ENCODE measurements around the gene ZNF324B. TPM values are rescaled to one million over a fixed set of nuclear protein-coding genes. Genes with fewer than 3 reads are reported as not detected.
A peak's percentile ranks its signal among the peaks of the same experiment; 100 is the strongest.

ZNF324B gene
- total and polyA plus RNA-seq, 2 of the 4 experiments (the other 2 are of a cell fraction): 3.5 to 4.1 TPM

- no peak overlapping the region for H4K8ac ChIP-seq (ENCODE audit: low read depth in 2 of 2, low read length in 2 of 2)
- no peaks in the 10 kb centered on the region for H3K9me3 ChIP-seq (ENCODE audit: control insufficient read depth, insufficient read depth, low read length)
- H2AFZ ChIP-seq (replicated peaks; ENCODE audit: low read length, poor library complexity): no peak overlapping the region
- no peak overlapping the region for H3K18ac ChIP-seq (ENCODE audit: low read depth, low read length)
- BruUV-seq (replicated peaks): no TSS peak
- TF ChIP-seq MXI1 (IDR thresholded peaks at IDR 0.05; ENCODE audit: borderline replicate concordance, low read depth, low read length): no peak
- no peak for TF ChIP-seq ELK1 (IDR thresholded peaks at IDR 0.05; ENCODE audit: borderline replicate concordance, low read depth, low read length)
- TF ChIP-seq RAD21 (IDR thresholded peaks at IDR 0.05; ENCODE audit: low read length): no peak
- TF ChIP-seq CTCF (conservative IDR thresholded peaks at IDR 0.05; ENCODE audit: low read depth, low read length): no peak
- no peak for TF ChIP-seq RCOR1 (IDR thresholded peaks at IDR 0.05; ENCODE audit: insufficient replicate concordance, low read length)
- no peak for TF ChIP-seq MAZ (IDR thresholded peaks at IDR 0.05; ENCODE audit: borderline replicate concordance, low read depth, low read length)
- no peak for TF ChIP-seq NFE2L2 (IDR thresholded peaks at IDR 0.05; ENCODE audit: low read depth, low read length)
- no peak for TF ChIP-seq BHLHE40 (IDR thresholded peaks at IDR 0.05; ENCODE audit: low read depth, low read length)
- no peak for TF ChIP-seq CEBPB (IDR thresholded peaks at IDR 0.05; ENCODE audit: low read depth, low read length)
- no peak for TF ChIP-seq CHD1 (IDR thresholded peaks at IDR 0.05; ENCODE audit: low read depth, low read length)
- TF ChIP-seq USF2 (IDR thresholded peaks at IDR 0.05; ENCODE audit: low read depth, low read length): no peak
- TF ChIP-seq MAFK (IDR thresholded peaks at IDR 0.05; ENCODE audit: low read depth, low read length): no peak
- H3K23ac ChIP-seq (ENCODE audit: low read depth, low read length): peak overlapping the region; percentile 59; the same call in 1 of the 2 replicates
- H3K4ac ChIP-seq (ENCODE audit: low read depth, low read length): no peak overlapping the region
- H3K9ac ChIP-seq (ENCODE audit: low read depth, low read length): no peak overlapping the region
- no peak overlapping the region; the same call in 1 of the 2 replicates for H3K4me2 ChIP-seq (ENCODE audit: low read depth, low read length)
- dilution Hi-C loops (cut with HindIII; ENCODE audit: low sequenced_read_pairs, unreplicated experiment): no loop called here
- intact Hi-C loops (cut with micrococcal nuclease): no loop called here
- ChIA-PET POLR2A (ENCODE audit: unreplicated experiment) (interaction anchor here (0.5 kb wide), 1 partner anchor 18 kb away, joined by 8 read pairs; no protein-coding TSS in a partner anchor), CTCF (no interaction called here)
- in situ Hi-C loops (cut with MboI; ENCODE audit: low sequenced_read_pairs): no loop called here
- WGBS, 2 experiments (ENCODE audit: extremely low coverage in 2 of 2, insufficient read length in 1 of 2): 74% methylated on average over 5 of the region's 5 CpGs; no CpG with 5 or more reads in 1 of the 2 experiments
- H3K56ac ChIP-seq (ENCODE audit: extremely low read depth, insufficient read depth, low read length): no peak overlapping the region
- H3K79me1 ChIP-seq (ENCODE audit: low read depth in 1 of 2, low read length in 2 of 2): peaks cover 14 to 34% of the 10 kb centered on the region in 2 experiments; a peak in 3 of 4 replicates
- H4K5ac ChIP-seq (ENCODE audit: low read depth, low read length): no peak overlapping the region
- peaks cover 13% of the 10 kb centered on the region for H4K20me1 ChIP-seq (ENCODE audit: insufficient read depth, low read length)
- peaks cover 7% of the 10 kb centered on the region for H3K4me1 ChIP-seq (ENCODE audit: control insufficient read depth, insufficient read depth, low read length)
- H4K91ac ChIP-seq (ENCODE audit: insufficient read depth, low read depth, low read length): no peak overlapping the region
- no peak overlapping the region; the same call in 1 of the 2 replicates for H3K27ac ChIP-seq (ENCODE audit: insufficient read depth, low read length)
- no peak overlapping the region; the same call in 1 of the 2 replicates for H3K14ac ChIP-seq (replicated peaks; ENCODE audit: low read depth, low read length)
- H2BK20ac ChIP-seq (ENCODE audit: low read depth, low read length): no peak overlapping the region
- H3K4me3 ChIP-seq (ENCODE audit: insufficient read depth, low read depth, low read length): no peak overlapping the region
- H3K27me3 ChIP-seq (ENCODE audit: control insufficient read depth, insufficient read depth, low read length): no peaks in the 10 kb centered on the region
- ATAC-seq (ENCODE audit: low read depth) (no peak), DNase-seq (peak; percentile 9)
- H3K9me1 ChIP-seq (ENCODE audit: insufficient read depth, low read length): peaks cover 21% of the 10 kb centered on the region
- peaks cover 27% of the 10 kb centered on the region for H3K36me3 ChIP-seq (ENCODE audit: control insufficient read depth, insufficient read depth, low read length)
- peak overlapping the region; percentile 87 for H2AK9ac ChIP-seq (replicated peaks; ENCODE audit: low read depth, low read length, poor library complexity)
- H2BK5ac ChIP-seq (ENCODE audit: low read depth, low read length, poor library complexity, severe bottlenecking): no peak overlapping the region
- H2BK15ac ChIP-seq (ENCODE audit: low read depth, low read length): no peak overlapping the region
- H2BK120ac ChIP-seq (ENCODE audit: low read depth, low read length): no peak overlapping the region
- H2AK5ac ChIP-seq (ENCODE audit: low read depth, low read length): peak overlapping the region; percentile 28
Measured at GRCh38 chr19:58468216-58468839, 16.9 kb downstream of the ZNF324B start.
